IMR-90 (cell line): ENCODE measurements around the gene ACOXL. TPM values are rescaled to one million over a fixed set of nuclear protein-coding genes. Genes with fewer than 3 reads are reported as not detected.

Experiments used
- ATAC-seq: fragments of 200-7000 bp; cut with Tn5 transposase; 2 replicates; pipeline ENCODE4 v1.9.1; 2020; ENCODE audit warnings: low read depth, mild to moderate bottlenecking, moderate library complexity
- BruUV-seq: library from RNA; stranded (reverse); fragments of 400-500 nt; replicated peaks from 2 replicates; lab custom pipeline; 2021; lab: Mats Ljungman, UMichigan
- CTCF ChIA-PET: fragments of 300-600 bp; formaldehyde crosslinking; extraction: SDS; loops from one replicate; lab custom pipeline; 2021; ENCODE audit warnings: antibody characterized with exemption; lab: Yijun Ruan, JAX
- POLR2A ChIA-PET: fragments of 300-600 bp; sonication (Branson Sonifier 250); formaldehyde crosslinking; loops from one replicate; lab custom pipeline; 2022; ENCODE audit warnings: antibody characterized with exemption; ENCODE audit not compliant: unreplicated experiment; lab: Charles Lee
- DNase-seq: peaks from one replicate; pipeline ENCODE4 v3.0.0; 2013
- H2AFZ ChIP-seq: replicated peaks from 2 replicates; pipeline ENCODE3; 2013; ENCODE audit warnings: low read length, mild to moderate bottlenecking; ENCODE audit not compliant: poor library complexity
- H2AK5ac ChIP-seq: 2 replicates; pipeline ENCODE4 v1.6.1; 2013; ENCODE audit warnings: low read depth, low read length, inconsistent platforms
- H2AK9ac ChIP-seq: replicated peaks from 2 replicates; pipeline ENCODE3; 2013; ENCODE audit warnings: mild to moderate bottlenecking, low read depth, low read length, moderate library complexity; ENCODE audit not compliant: poor library complexity
- H2BK120ac ChIP-seq: 2 replicates; pipeline ENCODE4 v1.6.1; 2013; ENCODE audit warnings: low read depth, low read length, inconsistent platforms
- H2BK15ac ChIP-seq: 3 replicates; pipeline ENCODE4 v1.6.1; 2013; ENCODE audit warnings: low read depth, low read length, inconsistent platforms
- H2BK20ac ChIP-seq: 2 replicates; pipeline ENCODE4 v1.6.1; 2013; ENCODE audit warnings: low read depth, mild to moderate bottlenecking, inconsistent platforms, low read length, moderate library complexity
- H2BK5ac ChIP-seq: 2 replicates; pipeline ENCODE4 v1.6.1; 2013; ENCODE audit warnings: mild to moderate bottlenecking, low read depth, low read length, inconsistent platforms; ENCODE audit not compliant: poor library complexity, severe bottlenecking
- H3K14ac ChIP-seq: replicated peaks from 2 replicates; pipeline ENCODE4 v1.6.1; 2013; ENCODE audit warnings: low read depth, low read length, inconsistent platforms
- H3K18ac ChIP-seq: 2 replicates; pipeline ENCODE4 v1.6.1; 2013; ENCODE audit warnings: low read depth, low read length, control low read depth
- H3K23ac ChIP-seq: 2 replicates; pipeline ENCODE4 v1.6.1; 2013; ENCODE audit warnings: low read depth, low read length, inconsistent platforms
- H3K27ac ChIP-seq: 2 replicates; pipeline ENCODE4 v1.5.1; 2013; ENCODE audit warnings: mild to moderate bottlenecking, control low read depth, low read length; ENCODE audit not compliant: insufficient read depth
- H3K27me3 ChIP-seq: 2 replicates; pipeline ENCODE4 v1.6.1; 2013; ENCODE audit warnings: low read length; ENCODE audit not compliant: control insufficient read depth, insufficient read depth
- H3K36me3 ChIP-seq: 2 replicates; pipeline ENCODE4 v1.6.1; 2013; ENCODE audit warnings: low read length, mixed read lengths; ENCODE audit not compliant: control insufficient read depth, insufficient read depth
- H3K4ac ChIP-seq: 2 replicates; pipeline ENCODE4 v1.6.1; 2013; ENCODE audit warnings: low read depth, low read length, inconsistent platforms
- H3K4me1 ChIP-seq: 2 replicates; pipeline ENCODE4 v1.6.1; 2013; ENCODE audit warnings: low read length, mixed read lengths; ENCODE audit not compliant: control insufficient read depth, insufficient read depth
- H3K4me2 ChIP-seq: 2 replicates; pipeline ENCODE4 v1.6.1; 2013; ENCODE audit warnings: low read depth, mild to moderate bottlenecking, control low read depth, low read length, moderate library complexity
- H3K4me3 ChIP-seq: 2 replicates; pipeline ENCODE4 v1.5.1; 2013; ENCODE audit warnings: low read depth, mild to moderate bottlenecking, control low read depth, low read length, moderate library complexity; ENCODE audit not compliant: insufficient read depth
- H3K56ac ChIP-seq: 2 replicates; pipeline ENCODE4 v1.6.1; 2013; ENCODE audit warnings: low read length, inconsistent platforms; ENCODE audit not compliant: insufficient read depth; ENCODE audit errors: extremely low read depth
- H3K79me1 ChIP-seq, 2 experiments: 2 replicates each; pipeline ENCODE4 v1.6.1; 2013; ENCODE audit warnings: low read length in 2 of 2, inconsistent platforms in 1 of 2, low read depth in 1 of 2
- H3K9ac ChIP-seq: 2 replicates; pipeline ENCODE4 v1.6.1; 2013; ENCODE audit warnings: low read depth, low read length, control low read depth
- H3K9me1 ChIP-seq: 2 replicates; pipeline ENCODE4 v1.6.1; 2013; ENCODE audit warnings: low read length, inconsistent platforms; ENCODE audit not compliant: insufficient read depth
- H3K9me3 ChIP-seq: 2 replicates; pipeline ENCODE4 v1.6.1; 2013; ENCODE audit warnings: low read length; ENCODE audit not compliant: control insufficient read depth, insufficient read depth
- H4K20me1 ChIP-seq: 2 replicates; pipeline ENCODE4 v1.6.1; 2013; ENCODE audit warnings: low read length, inconsistent platforms; ENCODE audit not compliant: insufficient read depth
- H4K5ac ChIP-seq: 2 replicates; pipeline ENCODE4 v1.6.1; 2013; ENCODE audit warnings: mild to moderate bottlenecking, low read depth, low read length, control low read depth
- H4K8ac ChIP-seq, 2 experiments: 2 replicates each; pipeline ENCODE4 v1.6.1; 2013; ENCODE audit warnings: low read depth in 2 of 2, low read length in 2 of 2, control low read depth in 1 of 2, inconsistent platforms in 1 of 2
- H4K91ac ChIP-seq: 2 replicates; pipeline ENCODE4 v1.6.1; 2013; ENCODE audit warnings: low read depth, low read length, inconsistent platforms; ENCODE audit not compliant: insufficient read depth
- BHLHE40 ChIP-seq: fragments of 150-350 bp; IDR thresholded peaks from 2 replicates; pipeline ENCODE4 v1.6.1; 2016; ENCODE audit warnings: mild to moderate bottlenecking, low read depth, low read length
- CEBPB ChIP-seq: IDR thresholded peaks from 2 replicates; pipeline ENCODE4 v1.6.1; 2012; ENCODE audit warnings: low read depth, low read length, improper control_type of control experiment
- CHD1 ChIP-seq: IDR thresholded peaks from 2 replicates; pipeline ENCODE4 v1.6.1; 2012; ENCODE audit warnings: low read depth, low read length, improper control_type of control experiment
- FOS ChIP-seq: fragments of 150-350 bp; IDR thresholded peaks from 2 replicates; pipeline ENCODE4 v1.6.1; 2016; ENCODE audit warnings: low read depth, low read length
- MAFK ChIP-seq: IDR thresholded peaks from 2 replicates; pipeline ENCODE4 v1.6.1; 2012; ENCODE audit warnings: low read depth, low read length, improper control_type of control experiment
- MAZ ChIP-seq: IDR thresholded peaks from 2 replicates; pipeline ENCODE4 v1.6.1; 2012; ENCODE audit warnings: low read depth, mild to moderate bottlenecking, low read length, improper control_type of control experiment, moderate library complexity, borderline replicate concordance
- MXI1 ChIP-seq: IDR thresholded peaks from 2 replicates; pipeline ENCODE4 v1.6.1; 2012; ENCODE audit warnings: low read depth, mild to moderate bottlenecking, low read length, moderate library complexity, borderline replicate concordance
- NFE2L2 ChIP-seq: fragments of 150-350 bp; IDR thresholded peaks from 2 replicates; pipeline ENCODE4 v1.6.1; 2016; ENCODE audit warnings: low read depth, mild to moderate bottlenecking, low read length
- POLR2A ChIP-seq: IDR thresholded peaks from 2 replicates; pipeline ENCODE4 v1.6.1; 2012; ENCODE audit warnings: mild to moderate bottlenecking, low read depth, low read length
- RAD21 ChIP-seq: IDR thresholded peaks from 2 replicates; pipeline ENCODE4 v1.6.1; 2012; ENCODE audit warnings: low read length, improper control_type of control experiment
- RCOR1 ChIP-seq: IDR thresholded peaks from 2 replicates; pipeline ENCODE4 v1.6.1; 2012; ENCODE audit warnings: mild to moderate bottlenecking, low read length, improper control_type of control experiment; ENCODE audit not compliant: insufficient replicate concordance
- RFX5 ChIP-seq: IDR thresholded peaks from 2 replicates; pipeline ENCODE4 v1.8.0; 2012; ENCODE audit warnings: low read depth, mild to moderate bottlenecking, low read length, moderate library complexity
- SMC3 ChIP-seq: fragments of 150-350 bp; IDR thresholded peaks from 2 replicates; pipeline ENCODE4 v1.6.1; 2016; ENCODE audit warnings: low read depth, mild to moderate bottlenecking, antibody characterized with exemption, low read length, moderate library complexity
- WGBS, 2 experiments: methylation state at CpG; one replicate each; pipeline versions ENCODE4 v1.1.5 to v1.1.7; 2013; ENCODE audit warnings: missing lambda C conversion rate in 2 of 2; ENCODE audit not compliant: insufficient read length in 1 of 2; ENCODE audit errors: extremely low coverage in 2 of 2; 5-methylcytosine and 5-hydroxymethylcytosine counted together
- dilution Hi-C: fragments of 300-500 bp; cut with HindIII; formaldehyde crosslinking; loops from one replicate; pipeline ENCODE4 v1.14.3; 2018; ENCODE audit warnings: low sequenced_read_pairs; ENCODE audit not compliant: unreplicated experiment
- in situ Hi-C: fragments of 300-500 bp; cut with MboI; formaldehyde crosslinking; loops from 3 replicates; pipeline ENCODE4 v1.14.3; 2019; ENCODE audit warnings: low sequenced_read_pairs, inconsistent platforms, mixed read lengths
- intact Hi-C: fragments of 100-400 bp; cut with micrococcal nuclease; formaldehyde crosslinking; loops from 2 replicates; pipeline ENCODE4 v1.10.0; 2022
- polyA plus RNA-seq, 3 experiments: library from polyadenylated mRNA; depleted of rRNA; stranded (reverse); fragments of >200 nt; gene quantifications; 2 replicates each; pipeline ENCODE4 v1.2.3, GENCODE V29; 2012; ENCODE audit warnings: low replicate concordance in 1 of 3
- total RNA-seq: library from RNA; depleted of rRNA; stranded (reverse); fragments of >200 nt; gene quantifications from 2 replicates; pipeline ENCODE4 v1.2.3, GENCODE V29; 2012
- TF ChIP-seq, protein P1 (sequence below): fragments of 150-350 bp; IDR thresholded peaks from 2 replicates; pipeline ENCODE4 v1.6.1; 2016; ENCODE audit warnings: low read depth, mild to moderate bottlenecking, low read length, moderate library complexity, borderline replicate concordance
- TF ChIP-seq, protein P2 (sequence below): fragments of 150-350 bp; IDR thresholded peaks from 2 replicates; pipeline ENCODE4 v1.6.1; 2017; ENCODE audit warnings: mild to moderate bottlenecking, antibody characterized with exemption, low read length, low read depth
- TF ChIP-seq, protein P3 (sequence below): conservative IDR thresholded peaks from 2 replicates; pipeline ENCODE4 v1.5.1; 2012; ENCODE audit warnings: mild to moderate bottlenecking, low read depth, low read length, improper control_type of control experiment

The ACOXL gene
- total and polyA plus RNA-seq, 2 of the 4 experiments (the other 2 are of a cell fraction): not detected

DNA sequence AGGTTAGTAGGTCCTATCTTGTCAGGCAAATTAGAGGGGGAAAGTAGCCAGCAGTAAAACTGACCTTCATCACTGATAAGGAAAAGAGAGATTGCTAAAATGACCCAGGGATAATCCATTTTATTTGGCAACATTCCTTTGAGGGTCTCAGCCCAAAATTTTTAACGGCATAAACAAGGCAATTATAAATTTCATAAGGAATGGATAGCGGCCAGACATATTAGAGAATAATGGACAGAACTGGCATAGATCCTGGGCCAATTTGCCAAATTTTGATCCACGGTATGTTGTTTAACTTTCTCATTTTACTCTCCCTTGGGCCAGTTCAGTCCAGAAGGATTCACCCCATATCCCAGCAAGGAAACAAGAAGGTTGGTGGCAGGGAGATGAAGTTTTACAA lies 217.9 kb downstream of the ACOXL start:
- Histone ChIP-seq H3K56ac (no peak overlapping the region), H3K23ac (no peak overlapping the region), H3K4me3 (no peak overlapping the region), H4K20me1 (no peaks in the 10 kb centered on the region), H2BK5ac (no peak overlapping the region), H3K27ac (no peak overlapping the region), H3K79me1 (no peaks in the 10 kb centered on the region), H3K9ac (no peak overlapping the region), H3K14ac (no peak overlapping the region), H3K4me1 (no peaks in the 10 kb centered on the region), H4K5ac (no peak overlapping the region), H2BK15ac (no peak overlapping the region), H3K36me3 (no peaks in the 10 kb centered on the region), H2AFZ (no peak overlapping the region), H2BK20ac (no peak overlapping the region), H3K9me3 (no peaks in the 10 kb centered on the region), H3K27me3 (peaks cover 32% of the 10 kb centered on the region), H4K91ac (no peak overlapping the region), H2AK9ac (no peak overlapping the region), H2BK120ac (no peak overlapping the region), H3K18ac (no peak overlapping the region), H4K8ac (no peak overlapping the region), H3K4ac (no peak overlapping the region), H2AK5ac (no peak overlapping the region), H3K4me2 (no peak overlapping the region), H3K9me1 (no peaks in the 10 kb centered on the region)
- ChIA-PET POLR2A (no interaction called here), CTCF (no interaction called here)
- TF ChIP-seq, protein P1, sequence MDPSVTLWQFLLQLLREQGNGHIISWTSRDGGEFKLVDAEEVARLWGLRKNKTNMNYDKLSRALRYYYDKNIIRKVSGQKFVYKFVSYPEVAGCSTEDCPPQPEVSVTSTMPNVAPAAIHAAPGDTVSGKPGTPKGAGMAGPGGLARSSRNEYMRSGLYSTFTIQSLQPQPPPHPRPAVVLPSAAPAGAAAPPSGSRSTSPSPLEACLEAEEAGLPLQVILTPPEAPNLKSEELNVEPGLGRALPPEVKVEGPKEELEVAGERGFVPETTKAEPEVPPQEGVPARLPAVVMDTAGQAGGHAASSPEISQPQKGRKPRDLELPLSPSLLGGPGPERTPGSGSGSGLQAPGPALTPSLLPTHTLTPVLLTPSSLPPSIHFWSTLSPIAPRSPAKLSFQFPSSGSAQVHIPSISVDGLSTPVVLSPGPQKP: no peak
- TF ChIP-seq CHD1 (no peak), RFX5 (no peak), NFE2L2 (no peak), RCOR1 (no peak), POLR2A (no peak), MAZ (no peak), FOS (no peak), MXI1 (no peak), SMC3 (no peak), RAD21 (no peak), BHLHE40 (no peak), MAFK (no peak), CEBPB (no peak)
- TF ChIP-seq, protein P2, sequence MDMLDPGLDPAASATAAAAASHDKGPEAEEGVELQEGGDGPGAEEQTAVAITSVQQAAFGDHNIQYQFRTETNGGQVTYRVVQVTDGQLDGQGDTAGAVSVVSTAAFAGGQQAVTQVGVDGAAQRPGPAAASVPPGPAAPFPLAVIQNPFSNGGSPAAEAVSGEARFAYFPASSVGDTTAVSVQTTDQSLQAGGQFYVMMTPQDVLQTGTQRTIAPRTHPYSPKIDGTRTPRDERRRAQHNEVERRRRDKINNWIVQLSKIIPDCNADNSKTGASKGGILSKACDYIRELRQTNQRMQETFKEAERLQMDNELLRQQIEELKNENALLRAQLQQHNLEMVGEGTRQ: no peak
- TF ChIP-seq, protein P3, sequence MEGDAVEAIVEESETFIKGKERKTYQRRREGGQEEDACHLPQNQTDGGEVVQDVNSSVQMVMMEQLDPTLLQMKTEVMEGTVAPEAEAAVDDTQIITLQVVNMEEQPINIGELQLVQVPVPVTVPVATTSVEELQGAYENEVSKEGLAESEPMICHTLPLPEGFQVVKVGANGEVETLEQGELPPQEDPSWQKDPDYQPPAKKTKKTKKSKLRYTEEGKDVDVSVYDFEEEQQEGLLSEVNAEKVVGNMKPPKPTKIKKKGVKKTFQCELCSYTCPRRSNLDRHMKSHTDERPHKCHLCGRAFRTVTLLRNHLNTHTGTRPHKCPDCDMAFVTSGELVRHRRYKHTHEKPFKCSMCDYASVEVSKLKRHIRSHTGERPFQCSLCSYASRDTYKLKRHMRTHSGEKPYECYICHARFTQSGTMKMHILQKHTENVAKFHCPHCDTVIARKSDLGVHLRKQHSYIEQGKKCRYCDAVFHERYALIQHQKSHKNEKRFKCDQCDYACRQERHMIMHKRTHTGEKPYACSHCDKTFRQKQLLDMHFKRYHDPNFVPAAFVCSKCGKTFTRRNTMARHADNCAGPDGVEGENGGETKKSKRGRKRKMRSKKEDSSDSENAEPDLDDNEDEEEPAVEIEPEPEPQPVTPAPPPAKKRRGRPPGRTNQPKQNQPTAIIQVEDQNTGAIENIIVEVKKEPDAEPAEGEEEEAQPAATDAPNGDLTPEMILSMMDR: no peak
- in situ Hi-C loops: no loop called here
- intact Hi-C loops: no loop called here
- no CpG with 5 or more reads among the region's 3 CpGs for WGBS, 2 experiments
- dilution Hi-C loops: no loop called here
- BruUV-seq: no TSS peak
- ATAC-seq: no peak
- DNase-seq: no peak
